Breast epithelium (tissue), 4 donors: ENCODE data around the gene ABCC12. TPM values are rescaled to one million over a fixed set of nuclear protein-coding genes. Genes with fewer than 3 reads are reported as not detected.
A peak's percentile ranks its signal among the peaks of the same experiment; 100 is the strongest.

Source experiments
- DNase-seq, 2 donors: peaks; one replicate each; pipeline ENCODE4 v3.0.0-alpha.2; 2019; ENCODE audit warnings: low spot score in 2 of 2
- H3K27ac ChIP-seq, 2 donors: fragments of 200-600 bp; sonication (generic) in 1 of 2; one replicate each; pipeline ENCODE4 v1.5.1; 2016 to 2019; ENCODE audit warnings: mild to moderate bottlenecking in 1 of 2
- H3K27me3 ChIP-seq, 2 donors: fragments of 200-600 bp; sonication (generic) in 1 of 2; one replicate each; pipeline versions ENCODE4 v1.5.1 to v1.6.0; 2017 to 2019; ENCODE audit warnings: control low read depth in 1 of 2, mild to moderate bottlenecking in 1 of 2
- H3K36me3 ChIP-seq: fragments of 200-600 bp; one replicate; pipeline ENCODE4 v1.5.1; 2019
- H3K4me1 ChIP-seq, 2 donors: fragments of 200-600 bp; sonication (generic); one replicate each; pipeline ENCODE4 v1.5.1; 2016 to 2019; ENCODE audit warnings: control low read depth in 1 of 2
- H3K4me3 ChIP-seq, 3 donors: fragments of 200-600 bp; sonication (generic); 1 replicate in 2 of 3; 2 replicates in 1 of 3; pipeline ENCODE4 v1.5.1; 2016 to 2019; ENCODE audit warnings: mild to moderate bottlenecking in 3 of 3, moderate library complexity in 2 of 3
- H3K9me3 ChIP-seq, 2 donors: fragments of 200-600 bp; sonication (generic) in 1 of 2; one replicate each; pipeline ENCODE4 v1.5.1; 2016 to 2019; ENCODE audit warnings: control low read depth in 1 of 2
- CTCF ChIP-seq, 3 donors: fragments of 450-650 bp; IDR thresholded peaks; one replicate each; pipeline ENCODE4 v1.5.1; 2016 to 2017; ENCODE audit warnings: antibody characterized with exemption in 3 of 3, mild to moderate bottlenecking in 3 of 3, moderate library complexity in 3 of 3
- POLR2A ChIP-seq: fragments of 450-650 bp; IDR thresholded peaks from one replicate; pipeline ENCODE4 v1.6.1; 2016; ENCODE audit warnings: antibody characterized with exemption, mild to moderate bottlenecking, moderate library complexity
- POLR2AphosphoS5 ChIP-seq, 3 donors: sonication (generic); formaldehyde crosslinking; IDR thresholded peaks; one replicate each; pipeline ENCODE4 v1.6.1; 2017; ENCODE audit warnings: antibody characterized with exemption in 3 of 3
- intact Hi-C: fragments of 100-400 bp; cut with DNase I; formaldehyde crosslinking; loops from one replicate; pipeline ENCODE4 v1.15.1; 2023; ENCODE audit warnings: low total_unique reads
- total RNA-seq, 3 donors: library from RNA; depleted of rRNA; stranded (reverse); fragments of >200 nt; gene quantifications; one replicate each; pipeline ENCODE4 v1.1.0, GENCODE V29; 2016

Gene ABCC12
- total RNA-seq, 3 donors from 2014 or later: 0.15 to 1.6 TPM; not detected in 1

- intact Hi-C loops: no loop called here
- H3K4me3 ChIP-seq: peak overlapping the region in 1 of 3 donors; percentile 20
- H3K9me3 ChIP-seq: no peaks in the 10 kb centered on the region
- H3K27ac ChIP-seq: peak overlapping the region; percentile 40 to 43
- no peaks in the 10 kb centered on the region for H3K27me3 ChIP-seq
- no peaks in the 10 kb centered on the region for H3K36me3 ChIP-seq
- no peaks in the 10 kb centered on the region for H3K4me1 ChIP-seq
- no peak for TF ChIP-seq POLR2AphosphoS5 (IDR thresholded peaks at IDR 0.05)
- no peak for TF ChIP-seq POLR2A
- TF ChIP-seq CTCF (IDR thresholded peaks at IDR 0.05): peak; percentile 24 to 88 (median 80)
- DNase-seq: peak; percentile 47 to 84
Measured at GRCh38 chr16:48164907-48165715, 9.3 kb upstream of the ABCC12 start.

- DNase-seq: no peak
- no peaks in the 10 kb centered on the region for H3K27me3 ChIP-seq
- H3K36me3 ChIP-seq: no peaks in the 10 kb centered on the region
- no peak overlapping the region for H3K27ac ChIP-seq
- H3K4me1 ChIP-seq: no peaks in the 10 kb centered on the region
- H3K9me3 ChIP-seq: no peaks in the 10 kb centered on the region
- H3K4me3 ChIP-seq: no peak overlapping the region
- TF ChIP-seq CTCF (IDR thresholded peaks at IDR 0.05): no peak
- no peak for TF ChIP-seq POLR2AphosphoS5 (IDR thresholded peaks at IDR 0.05)
- TF ChIP-seq POLR2A: no peak
- intact Hi-C loops: no loop called here
Measured at GRCh38 chr16:48162839-48163410, 7.1 kb upstream of the ABCC12 start.

- Histone ChIP-seq H3K27me3 (no peaks in the 10 kb centered on the region), H3K36me3 (no peaks in the 10 kb centered on the region), H3K4me3 (no peak overlapping the region), H3K27ac (no peak overlapping the region), H3K9me3 (no peaks in the 10 kb centered on the region), H3K4me1 (no peaks in the 10 kb centered on the region)
- no peak for DNase-seq
- intact Hi-C loops: no loop called here
- TF ChIP-seq CTCF (IDR thresholded peaks at IDR 0.05) (no peak), POLR2A (no peak)
Measured at GRCh38 chr16:48161906-48162305, 6.1 kb upstream of the ABCC12 start.

GRCh38 chr16:48160575-48160974, 4.8 kb upstream of the ABCC12 start:
- Histone ChIP-seq H3K27me3 (no peaks in the 10 kb centered on the region), H3K27ac (no peak overlapping the region), H3K36me3 (no peaks in the 10 kb centered on the region), H3K4me1 (no peaks in the 10 kb centered on the region), H3K9me3 (no peaks in the 10 kb centered on the region), H3K4me3 (no peak overlapping the region)
- DNase-seq: no peak
- no peak for TF ChIP-seq CTCF (IDR thresholded peaks at IDR 0.05)
- TF ChIP-seq POLR2AphosphoS5 (IDR thresholded peaks at IDR 0.05): no peak
- TF ChIP-seq POLR2A: no peak
- intact Hi-C loops: no loop called here

GRCh38 chr16:48158296-48158695, 2.5 kb upstream of the ABCC12 start:
- Histone ChIP-seq H3K4me3 (no peak overlapping the region), H3K36me3 (no peaks in the 10 kb centered on the region), H3K9me3 (no peaks in the 10 kb centered on the region), H3K27me3 (no peaks in the 10 kb centered on the region), H3K27ac (no peak overlapping the region), H3K4me1 (no peaks in the 10 kb centered on the region)
- DNase-seq: peak in 1 of 2 donors; percentile 30
- intact Hi-C loops: no loop called here
- TF ChIP-seq POLR2A (no peak), POLR2AphosphoS5 (IDR thresholded peaks at IDR 0.05) (no peak), CTCF (IDR thresholded peaks at IDR 0.05) (no peak)
